ENCODE results near the gene GPR55. TPM values are rescaled to one million over a fixed set of nuclear protein-coding genes. Genes with fewer than 3 reads are reported as not detected.

Gene GPR55
- total RNA-seq, 1 experiment from 2014 or later: not detected

DNA sequence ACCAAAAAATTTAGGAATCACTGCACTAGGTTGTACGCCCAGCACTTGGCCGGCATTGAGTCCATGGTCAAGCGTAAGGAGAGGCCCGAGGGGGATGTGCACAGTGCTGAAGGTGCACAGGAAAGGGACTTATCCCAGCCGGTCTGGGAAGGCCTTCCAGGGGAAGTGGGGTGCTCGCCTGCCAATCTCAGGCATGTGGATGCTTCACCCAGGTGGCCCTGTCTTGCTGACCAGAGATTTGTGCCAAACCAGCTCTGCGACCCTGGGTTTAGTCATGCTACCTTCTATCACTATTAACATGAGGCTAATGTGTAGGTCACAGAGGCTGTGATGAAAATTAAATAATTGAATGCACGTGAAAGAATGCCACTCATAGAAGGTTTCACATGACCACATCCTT lies 62.0 kb downstream of the GPR55 start:
- H3K27ac ChIP-seq: no peak overlapping the region
- H3K27me3 ChIP-seq (ENCODE audit: insufficient read depth, low read depth): peaks cover 13% of the 10 kb centered on the region; the same call in 1 of the 2 replicates
- TF ChIP-seq, protein P1, sequence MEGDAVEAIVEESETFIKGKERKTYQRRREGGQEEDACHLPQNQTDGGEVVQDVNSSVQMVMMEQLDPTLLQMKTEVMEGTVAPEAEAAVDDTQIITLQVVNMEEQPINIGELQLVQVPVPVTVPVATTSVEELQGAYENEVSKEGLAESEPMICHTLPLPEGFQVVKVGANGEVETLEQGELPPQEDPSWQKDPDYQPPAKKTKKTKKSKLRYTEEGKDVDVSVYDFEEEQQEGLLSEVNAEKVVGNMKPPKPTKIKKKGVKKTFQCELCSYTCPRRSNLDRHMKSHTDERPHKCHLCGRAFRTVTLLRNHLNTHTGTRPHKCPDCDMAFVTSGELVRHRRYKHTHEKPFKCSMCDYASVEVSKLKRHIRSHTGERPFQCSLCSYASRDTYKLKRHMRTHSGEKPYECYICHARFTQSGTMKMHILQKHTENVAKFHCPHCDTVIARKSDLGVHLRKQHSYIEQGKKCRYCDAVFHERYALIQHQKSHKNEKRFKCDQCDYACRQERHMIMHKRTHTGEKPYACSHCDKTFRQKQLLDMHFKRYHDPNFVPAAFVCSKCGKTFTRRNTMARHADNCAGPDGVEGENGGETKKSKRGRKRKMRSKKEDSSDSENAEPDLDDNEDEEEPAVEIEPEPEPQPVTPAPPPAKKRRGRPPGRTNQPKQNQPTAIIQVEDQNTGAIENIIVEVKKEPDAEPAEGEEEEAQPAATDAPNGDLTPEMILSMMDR (conservative IDR thresholded peaks at IDR 0.05): no peak
- TF ChIP-seq EZH2 (IDR thresholded peaks at IDR 0.05; ENCODE audit: low read depth): no peak
- peaks cover 5% of the 10 kb centered on the region; the same call in 1 of the 2 replicates for H3F3A ChIP-seq (ENCODE audit: insufficient read depth, low read depth)
- no peaks in the 10 kb centered on the region for H3K79me2 ChIP-seq (ENCODE audit: low read depth)
- no peaks in the 10 kb centered on the region; the same call in 1 of the 2 replicates for H3K9me3 ChIP-seq (ENCODE audit: insufficient read depth, low read depth)
- no peaks in the 10 kb centered on the region for H4K20me1 ChIP-seq (ENCODE audit: insufficient read depth)
- DNase-seq: no peak
- ChIA-PET POLR2A (ENCODE audit: unreplicated experiment) (no interaction called here), CTCF (no interaction called here)
- no peak overlapping the region for H2AFZ ChIP-seq
- H3K36me3 ChIP-seq (ENCODE audit: low read depth): no peaks in the 10 kb centered on the region
- BruUV-seq (replicated peaks): no TSS peak
- intact Hi-C loops (cut with micrococcal nuclease; ENCODE audit: unreplicated experiment): no loop called here
- no peaks in the 10 kb centered on the region for H3K9me2 ChIP-seq (ENCODE audit: insufficient read depth)
- H3K4me1 ChIP-seq (replicated peaks; ENCODE audit: insufficient read depth): no peaks in the 10 kb centered on the region; the same call in 1 of the 2 replicates
- H3K4me2 ChIP-seq: no peak overlapping the region
- no peak overlapping the region for H3K4me3 ChIP-seq

DNA sequence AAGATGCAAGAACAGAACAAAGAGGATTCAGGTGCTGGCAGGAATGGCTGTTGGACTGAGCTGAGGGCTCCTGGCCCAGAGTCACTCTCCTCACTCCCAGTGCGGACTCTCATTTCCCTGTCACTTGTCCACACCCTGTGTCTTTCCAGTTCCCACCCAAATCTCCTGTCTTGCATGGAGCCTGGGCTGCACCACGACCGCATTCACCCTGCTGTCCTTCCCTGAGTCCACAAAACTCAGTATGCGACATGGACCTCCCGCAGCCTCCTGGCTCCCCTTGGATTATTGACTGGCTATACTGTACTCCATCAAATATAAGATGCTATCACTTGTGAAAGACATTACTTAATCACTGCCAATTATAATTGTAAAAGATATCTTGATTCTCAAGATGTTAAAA lies 62.8 kb downstream of the GPR55 start:
- no peak overlapping the region for H3K4me2 ChIP-seq
- DNase-seq: no peak
- no peak overlapping the region for H2AFZ ChIP-seq
- no TSS peak for BruUV-seq (replicated peaks)
- peaks cover 5% of the 10 kb centered on the region; the same call in 1 of the 2 replicates for H3F3A ChIP-seq (ENCODE audit: insufficient read depth, low read depth)
- TF ChIP-seq, protein P1 (conservative IDR thresholded peaks at IDR 0.05): no peak
- no peak for TF ChIP-seq EZH2 (IDR thresholded peaks at IDR 0.05; ENCODE audit: low read depth)
- no peaks in the 10 kb centered on the region for H4K20me1 ChIP-seq (ENCODE audit: insufficient read depth)
- H3K27ac ChIP-seq: no peak overlapping the region
- H3K4me3 ChIP-seq: no peak overlapping the region
- H3K36me3 ChIP-seq (ENCODE audit: low read depth): no peaks in the 10 kb centered on the region
- H3K4me1 ChIP-seq (replicated peaks; ENCODE audit: insufficient read depth): no peaks in the 10 kb centered on the region; the same call in 1 of the 2 replicates
- no peaks in the 10 kb centered on the region for H3K9me2 ChIP-seq (ENCODE audit: insufficient read depth)
- H3K79me2 ChIP-seq (ENCODE audit: low read depth): no peaks in the 10 kb centered on the region
- H3K9me3 ChIP-seq (ENCODE audit: insufficient read depth, low read depth): no peaks in the 10 kb centered on the region; the same call in 1 of the 2 replicates
- POLR2A ChIA-PET (ENCODE audit: unreplicated experiment): no interaction called here
- CTCF ChIA-PET: no interaction called here
- intact Hi-C loops (cut with micrococcal nuclease; ENCODE audit: unreplicated experiment): no loop called here
- H3K27me3 ChIP-seq (ENCODE audit: insufficient read depth, low read depth): peaks cover 13% of the 10 kb centered on the region; the same call in 1 of the 2 replicates

DNA sequence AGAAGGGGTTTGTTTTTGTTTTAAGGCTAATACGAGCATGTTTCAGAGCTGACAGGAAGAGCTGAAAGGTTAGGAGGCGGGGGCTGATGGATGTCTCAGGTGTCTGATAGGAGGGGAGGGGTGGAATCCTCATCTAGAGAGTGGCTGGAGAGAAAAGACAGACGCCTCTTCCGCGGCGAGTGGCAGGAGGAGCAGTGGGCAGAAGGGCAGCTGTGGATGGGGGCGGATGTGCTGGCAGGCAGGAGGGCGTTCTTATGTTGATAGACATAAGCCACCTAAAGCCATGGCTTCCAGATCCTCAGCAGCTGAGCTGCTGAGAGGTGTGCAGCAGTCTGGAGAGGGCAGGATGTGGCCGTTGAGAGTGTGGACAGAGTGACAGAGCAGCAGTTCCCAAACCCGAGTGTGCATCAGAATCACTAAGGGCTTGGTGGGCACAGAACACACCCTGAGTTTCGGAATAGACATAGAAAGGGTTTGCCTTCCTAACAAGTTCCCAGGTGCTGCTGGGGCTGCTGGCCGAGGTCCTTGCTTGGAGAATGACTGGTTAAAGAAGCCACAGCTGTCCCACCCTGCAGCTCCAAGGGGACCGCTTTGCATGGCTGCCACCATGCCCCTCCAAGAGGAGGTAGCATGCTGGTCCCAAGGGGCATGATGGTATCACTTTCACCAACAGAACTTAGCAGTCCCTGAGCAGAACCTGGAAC lies 63.3 kb downstream of the GPR55 start:
- TF ChIP-seq, protein P1 (conservative IDR thresholded peaks at IDR 0.05): no peak
- no peak for TF ChIP-seq EZH2 (IDR thresholded peaks at IDR 0.05; ENCODE audit: low read depth)
- ChIA-PET CTCF (interaction anchor here (0.7 kb wide), 1 partner anchor 37 kb away, joined by 3 read pairs; no protein-coding TSS in a partner anchor), POLR2A (ENCODE audit: unreplicated experiment) (interaction anchor here (0.7 kb wide), 1 partner anchor 103 kb away, joined by 7 read pairs; no protein-coding TSS in a partner anchor)
- no peaks in the 10 kb centered on the region; the same call in 1 of the 2 replicates for H3K9me3 ChIP-seq (ENCODE audit: insufficient read depth, low read depth)
- H3K4me3 ChIP-seq: no peak overlapping the region
- H3K27me3 ChIP-seq (ENCODE audit: insufficient read depth, low read depth): peaks cover 13% of the 10 kb centered on the region; the same call in 1 of the 2 replicates
- no peaks in the 10 kb centered on the region; the same call in 1 of the 2 replicates for H3K4me1 ChIP-seq (replicated peaks; ENCODE audit: insufficient read depth)
- H3K79me2 ChIP-seq (ENCODE audit: low read depth): no peaks in the 10 kb centered on the region
- no peak overlapping the region for H3K4me2 ChIP-seq
- H3K27ac ChIP-seq: no peak overlapping the region
- H3K9me2 ChIP-seq (ENCODE audit: insufficient read depth): no peaks in the 10 kb centered on the region
- H3F3A ChIP-seq (ENCODE audit: insufficient read depth, low read depth): peaks cover under 1% of the 10 kb centered on the region; the same call in 1 of the 2 replicates
- H3K36me3 ChIP-seq (ENCODE audit: low read depth): no peaks in the 10 kb centered on the region
- no TSS peak for BruUV-seq (replicated peaks)
- H4K20me1 ChIP-seq (ENCODE audit: insufficient read depth): no peaks in the 10 kb centered on the region
- no peak overlapping the region for H2AFZ ChIP-seq
- intact Hi-C loops (cut with micrococcal nuclease; ENCODE audit: unreplicated experiment): no loop called here
- no peak for DNase-seq

Other genes with a start within 250 kb of the GPR55 start
- gene CAB39, start 212.4 kb downstream of the GPR55 start, total RNA-seq (2021): 70.9 and 86.1 TPM in 2 replicates
- gene ITM2C, start 60.3 kb downstream of the GPR55 start, total RNA-seq (2021): 76.0 and 96.4 TPM in 2 replicates
- gene SPATA3, start 70.9 kb upstream of the GPR55 start, total RNA-seq (2021): not detected in 2 replicates
- 0.13 TPM in 1 of 2 replicates, not detected in the other for gene C2orf72, start 112.3 kb upstream of the GPR55 start, total RNA-seq (2021)
- gene PSMD1, start 131.6 kb upstream of the GPR55 start, total RNA-seq (2021): 80.6 and 119 TPM in 2 replicates
- gene HTR2B, start 199.8 kb upstream of the GPR55 start, total RNA-seq (2021): not detected in 2 replicates

Data from PC-9 (cell line).